RPMI7951 (cell line): Measurements from ENCODE around the gene ABCB8. TPM values are rescaled to one million over a fixed set of nuclear protein-coding genes. Genes with fewer than 3 reads are reported as not detected.

ENCODE experiments used
- DNase-seq: peaks from one replicate; pipeline ENCODE4 v3.0.0-alpha.2; 2012; ENCODE audit warnings: low read depth
- total RNA-seq: library from RNA; depleted of rRNA; stranded (reverse); fragments of >200 nt; shearing (Covaris generic); gene quantifications from 2 replicates; pipeline ENCODE4 v1.2.3, GENCODE V29; 2014

Gene ABCB8
- total RNA-seq, 1 experiment from 2014 or later, result 26.9 TPM

DNA sequence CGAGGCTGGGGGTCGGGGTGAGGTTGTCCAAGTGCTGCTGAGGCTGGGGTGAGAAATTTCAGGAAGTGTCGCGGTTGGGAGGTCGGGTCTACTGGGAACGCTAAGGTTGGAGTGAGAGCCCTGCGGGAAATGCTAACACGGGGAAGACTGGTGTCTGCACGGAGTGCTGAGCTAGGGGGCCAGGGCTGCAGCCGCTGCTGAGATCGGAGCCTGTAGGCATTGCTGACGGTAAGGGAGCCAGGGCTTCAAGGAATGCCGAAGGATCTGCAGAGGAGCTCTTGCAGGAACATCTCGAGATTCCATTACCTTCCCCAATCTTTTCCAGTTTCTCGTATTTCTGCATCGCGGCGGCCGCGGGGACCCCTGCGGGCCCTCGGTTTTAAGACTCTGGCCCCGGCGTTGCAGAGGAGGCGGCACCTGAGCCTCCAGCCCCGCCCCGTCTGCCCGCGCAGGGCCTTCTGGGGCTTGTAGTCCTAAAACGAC is 29.3 kb downstream of the ABCB8 start, which contains the start of gene CDK5:
Gene CDK5 (minus strand): TSS at position 392 of the 483 bp plus-strand sequence. CDS start 49 bp downstream, at position 343.
- DNase-seq, result no peak

- peak; percentile 100 for DNase-seq
These were observed 29.9 kb downstream of the ABCB8 start for GRCh38 chr7:151057989-151058780.

DNA sequence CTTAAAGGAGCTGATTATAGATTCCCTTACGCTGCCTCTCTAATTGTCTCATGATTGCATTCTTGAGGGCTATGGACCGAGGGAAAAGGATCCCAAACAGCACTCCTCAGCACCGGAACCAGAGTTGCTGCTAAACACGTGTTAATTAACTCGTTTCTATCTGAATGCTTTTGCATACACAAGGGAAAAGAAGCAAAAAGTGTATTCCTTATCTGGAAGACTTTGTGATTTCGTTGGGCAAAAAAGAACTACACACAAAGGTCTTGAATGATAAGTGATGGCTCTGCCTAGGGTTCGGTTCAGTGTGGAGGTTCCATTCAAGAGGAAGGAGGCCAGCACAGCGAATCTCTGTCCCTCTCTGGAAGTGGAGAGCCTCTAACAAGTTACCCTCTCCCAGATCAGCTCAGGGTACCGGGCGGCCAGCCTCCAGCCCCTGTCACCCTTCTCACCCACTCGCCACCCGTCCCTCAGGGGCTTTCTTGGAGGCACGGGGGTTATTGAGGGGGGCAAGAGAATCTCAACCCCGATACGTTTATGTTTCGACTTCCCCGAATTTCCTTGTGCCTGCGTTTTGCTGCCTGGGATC is 30.6 kb downstream of the ABCB8 start:
- DNase-seq, result no peak

DNA sequence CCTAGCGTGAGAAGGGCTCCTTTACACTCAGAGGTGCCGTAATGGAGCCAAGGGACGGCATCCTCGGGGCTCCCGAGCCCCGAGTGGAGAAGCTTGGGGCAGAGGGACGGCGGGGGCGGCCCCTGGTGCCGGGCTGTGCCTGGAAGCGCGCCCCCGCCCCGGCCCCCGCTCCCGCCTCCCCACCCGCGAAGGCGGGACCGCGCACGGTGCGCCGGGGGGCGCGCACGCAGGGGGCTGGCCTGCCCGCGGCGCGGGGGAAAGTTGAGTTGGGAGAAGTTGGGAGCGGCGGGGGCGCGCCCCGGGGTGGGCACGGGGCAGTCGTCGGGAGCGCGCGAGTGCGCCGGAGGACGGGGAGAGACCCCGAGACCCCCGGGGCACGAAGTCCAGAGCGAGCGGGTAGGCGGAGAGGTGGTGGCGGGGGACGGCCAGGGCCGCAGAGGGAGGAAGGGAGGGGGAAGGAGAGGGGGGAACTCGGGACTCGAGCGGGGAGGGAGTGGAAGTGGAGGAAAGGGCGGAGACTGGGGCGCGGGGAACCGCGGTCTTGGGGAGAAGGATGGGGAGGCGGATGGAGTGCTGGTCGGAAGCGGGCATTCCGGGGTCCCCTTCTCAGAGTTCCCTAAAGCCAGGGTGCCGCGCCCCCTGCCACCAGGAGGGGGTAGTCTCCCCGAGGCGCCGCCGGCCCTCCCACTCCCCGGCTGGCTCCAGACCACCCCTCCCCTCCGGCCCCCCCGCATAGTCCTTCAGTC is 31.3 kb downstream of the ABCB8 start, which contains the start of gene SLC4A2:
Gene SLC4A2 (plus strand): TSS at position 223 of the 746 bp plus-strand sequence. CDS start 2,399 bp downstream, outside the sequence.
- DNase-seq, result peak; percentile 78

- DNase-seq, result no peak
These were observed 31.8 kb downstream of the ABCB8 start for GRCh38 chr7:151060113-151060415.

GRCh38 chr7:151060416-151061212 is 32.4 kb downstream of the ABCB8 start:
- DNase-seq, result peak; percentile 64

DNA sequence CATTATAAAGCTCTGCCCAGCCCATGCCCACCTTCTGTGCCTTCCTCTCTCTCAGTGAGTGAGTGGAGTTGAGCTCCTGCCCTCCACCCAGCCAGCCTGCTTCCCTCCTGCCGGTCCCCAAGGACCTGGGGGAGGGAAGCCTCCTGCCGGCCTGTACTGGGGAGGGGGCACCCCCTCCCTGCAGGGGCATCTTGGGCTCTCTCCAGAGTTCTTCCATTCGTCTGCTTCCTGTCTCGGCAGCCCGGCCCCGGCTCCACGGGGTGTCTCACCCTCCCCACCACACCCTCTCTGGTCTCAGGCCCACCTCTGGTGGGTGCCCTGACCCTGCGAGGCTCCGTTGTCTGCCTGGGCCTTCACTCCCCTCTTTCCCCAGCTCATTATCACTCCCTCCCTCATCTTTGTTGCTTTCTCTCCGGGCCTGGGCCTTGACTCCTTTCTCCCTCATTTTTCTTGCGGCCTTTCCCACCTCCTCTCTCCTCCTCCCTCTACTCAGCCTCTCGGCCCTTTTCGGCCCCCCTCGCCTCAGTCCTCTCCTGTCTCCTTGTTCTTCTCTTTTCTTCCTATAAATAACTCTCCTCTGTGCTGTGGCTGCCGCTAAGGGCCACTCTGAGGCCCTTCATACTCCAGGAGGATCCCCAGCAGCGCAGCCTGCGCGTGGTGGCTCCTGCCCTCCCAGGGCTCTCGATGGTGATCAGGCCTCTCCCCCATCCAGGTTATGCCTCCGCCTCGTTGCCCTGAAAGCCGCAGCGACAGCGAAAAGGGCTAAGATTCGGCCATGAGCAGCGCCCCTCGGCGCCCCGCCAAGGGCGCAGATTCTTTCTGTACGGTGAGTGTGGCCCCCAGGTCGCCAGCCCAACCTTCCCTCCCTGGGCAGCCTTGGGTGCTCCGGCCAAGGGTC is 33.2 kb downstream of the ABCB8 start:
- DNase-seq, result no peak

GRCh38 chr7:151062111-151062398 is 33.8 kb downstream of the ABCB8 start:
- DNase-seq, result no peak

DNA sequence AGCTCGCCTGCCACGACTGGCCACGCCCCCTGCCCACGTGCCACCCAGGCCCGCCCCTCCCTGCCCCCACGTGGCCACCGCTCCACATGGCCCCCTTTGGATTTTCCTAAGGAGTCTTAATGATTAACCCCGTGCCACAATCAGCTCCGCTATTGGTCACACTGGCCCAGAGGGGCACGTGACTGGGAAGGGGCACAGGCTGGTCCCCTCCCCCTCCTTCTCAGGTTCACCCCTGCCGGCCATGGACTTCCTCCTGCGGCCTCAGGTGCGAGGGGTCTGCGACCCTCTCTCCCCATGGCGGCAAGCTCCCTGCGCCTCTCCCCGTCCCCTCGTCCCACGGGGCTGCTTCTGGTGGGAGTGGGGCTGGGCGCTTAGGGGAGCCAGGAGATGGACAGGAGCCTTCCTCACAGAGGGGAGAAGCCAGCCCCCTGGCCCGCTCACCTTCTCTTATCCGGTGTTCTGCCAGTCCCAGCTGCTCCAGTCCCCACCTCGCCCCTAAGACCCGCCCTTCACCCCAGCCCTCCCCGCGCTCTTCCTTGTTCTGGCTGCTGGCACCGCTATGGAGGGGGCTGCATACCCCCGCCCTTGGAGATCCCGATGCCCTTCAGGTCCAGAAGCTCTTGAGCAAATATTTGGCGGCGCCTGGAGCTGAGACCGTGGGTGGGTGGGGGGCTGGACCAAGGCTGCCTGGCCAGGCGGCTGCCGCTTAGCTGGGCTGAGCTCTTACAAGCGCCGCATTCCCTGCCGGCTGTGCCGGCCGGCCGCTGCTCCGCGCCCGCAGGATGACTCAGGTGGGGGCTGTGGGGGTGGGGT is 34.4 kb downstream of the ABCB8 start:
- DNase-seq, result peak; percentile 58

GRCh38 chr7:151063212-151063561 is 34.9 kb downstream of the ABCB8 start:
- peak; percentile 55 for DNase-seq

GRCh38 chr7:151064454-151064853 is 36.2 kb downstream of the ABCB8 start:
- DNase-seq, result no peak

GRCh38 chr7:151064993-151065392 is 36.7 kb downstream of the ABCB8 start:
- DNase-seq, result no peak

DNA sequence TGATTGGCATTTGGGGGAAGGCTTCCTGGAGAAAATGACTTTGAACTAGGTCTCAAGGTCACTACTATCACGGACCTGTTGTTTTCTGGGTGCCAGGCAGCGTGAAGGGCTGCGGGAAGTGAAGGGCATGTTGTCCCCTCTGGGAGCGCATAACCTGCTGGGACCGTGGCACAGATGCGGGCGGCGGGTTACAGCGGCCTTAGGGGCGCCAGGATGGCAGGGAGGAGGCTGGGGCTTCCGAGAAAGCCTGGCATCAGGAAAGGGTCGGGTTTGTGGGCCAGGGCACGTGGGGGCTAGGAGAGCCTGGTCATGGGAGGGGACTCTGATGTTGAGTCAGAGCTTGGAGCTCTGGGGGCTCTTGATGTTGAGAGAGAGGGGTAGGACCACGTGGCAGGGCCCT is 37.3 kb downstream of the ABCB8 start:
- DNase-seq, result no peak

GRCh38 chr7:151066273-151066974 is 38.2 kb downstream of the ABCB8 start:
- no peak for DNase-seq

DNA sequence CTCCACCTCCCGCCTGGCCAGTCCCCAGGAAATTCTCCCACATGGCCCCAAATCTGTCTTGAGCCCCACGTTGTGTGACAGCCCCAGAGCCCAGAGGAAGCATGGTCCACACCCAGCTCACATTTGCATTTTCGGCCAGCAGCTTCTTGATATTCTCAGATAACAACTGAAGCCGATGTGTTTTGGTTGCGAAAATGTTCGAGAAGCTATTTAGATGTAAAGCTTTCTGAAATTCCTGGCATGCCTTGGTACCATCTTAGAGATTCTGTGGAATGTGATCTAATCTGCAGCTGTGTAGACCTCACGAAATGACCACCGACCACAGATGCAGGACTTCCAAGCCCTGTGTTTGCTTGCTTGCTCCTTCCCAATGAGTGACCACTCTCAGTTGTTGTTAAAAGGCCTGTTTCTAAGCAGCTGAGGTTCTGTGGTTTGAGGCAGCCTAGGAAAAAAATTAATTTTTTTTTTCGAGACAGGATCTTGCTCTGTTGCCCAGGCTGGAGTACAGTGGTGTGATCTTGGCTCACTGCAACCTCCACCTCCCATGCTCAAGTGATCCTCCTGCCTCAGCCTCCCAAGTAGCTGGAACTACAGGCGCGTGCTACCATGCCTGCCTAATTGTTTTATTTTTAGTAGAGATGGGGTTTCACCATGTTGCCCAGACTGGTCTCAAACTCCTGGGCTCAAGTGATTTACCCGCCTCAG is 40.0 kb downstream of the ABCB8 start:
- no peak for DNase-seq

DNA sequence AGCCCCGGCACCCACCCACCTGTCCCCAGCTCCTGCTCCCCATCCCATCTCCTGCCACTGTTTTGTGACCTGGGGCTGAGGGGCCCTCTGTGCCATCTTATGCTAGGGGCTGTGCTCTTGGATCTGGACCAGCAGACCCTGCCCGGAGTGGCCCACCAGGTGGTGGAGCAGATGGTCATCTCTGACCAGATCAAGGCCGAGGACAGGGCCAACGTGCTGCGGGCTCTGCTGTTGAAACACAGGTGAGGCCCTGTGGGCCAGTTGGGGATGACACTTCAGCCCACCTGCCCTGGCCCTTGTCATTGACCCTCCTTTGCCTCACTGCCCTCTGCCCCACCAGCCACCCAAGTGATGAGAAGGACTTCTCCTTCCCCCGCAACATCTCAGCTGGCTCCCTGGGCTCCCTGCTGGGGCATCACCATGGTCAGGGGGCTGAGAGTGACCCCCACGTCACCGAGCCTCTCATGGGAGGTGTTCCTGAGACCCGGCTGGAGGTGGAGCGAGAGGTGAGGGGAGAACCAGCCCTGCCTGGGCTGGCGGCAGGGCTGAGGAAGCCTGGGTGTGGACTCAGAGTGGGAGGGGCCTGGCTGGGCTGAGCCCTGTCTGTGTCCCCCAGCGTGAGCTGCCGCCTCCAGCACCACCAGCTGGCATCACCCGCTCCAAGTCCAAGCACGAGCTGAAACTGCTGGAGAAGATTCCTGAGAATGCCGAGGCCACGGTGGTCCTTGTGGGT is 41.8 kb downstream of the ABCB8 start:
- DNase-seq, result no peak

GRCh38 chr7:151070574-151070960 is 42.3 kb downstream of the ABCB8 start:
- no peak for DNase-seq
